GM12892 (cell line): ENCODE data around the gene POGK.

Source experiments
- POLR2AphosphoS5 ChIP-seq: IDR thresholded peaks from 2 replicates; pipeline ENCODE4 v1.6.1; 2011; ENCODE audit warnings: low read depth, low read length, control low read depth
- TAF1 ChIP-seq: IDR thresholded peaks from 2 replicates; pipeline ENCODE4 v1.6.1; 2011; ENCODE audit warnings: low read depth, mild to moderate bottlenecking, control low read depth, low read length, borderline replicate concordance

DNA sequence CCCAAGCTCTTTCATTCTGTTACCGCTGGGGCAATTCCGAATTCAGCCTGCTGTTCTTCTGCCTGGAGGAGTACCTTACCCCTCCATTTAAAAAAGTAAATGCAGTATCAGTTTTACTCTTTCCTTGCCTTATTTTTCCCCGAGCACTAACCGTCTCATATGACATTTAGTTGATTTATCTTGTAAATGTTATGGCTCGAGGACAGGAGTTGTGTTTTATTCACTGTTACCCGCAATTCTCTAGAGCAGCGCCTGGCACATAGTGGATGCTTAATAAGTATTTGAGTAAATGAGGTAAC lies 37.2 kb downstream of the POGK start:
- TF ChIP-seq TAF1, result no peak
- no peak for TF ChIP-seq POLR2AphosphoS5
